Central memory CD8-positive, alpha-beta T cell (primary cell): ENCODE results near the gene CHMP6.

Experiments
- ATAC-seq: fragments of 150-1000 bp; cut with Tn5 transposase; replicated peaks from 2 replicates; pipeline ENCODE4 v1.10.0; 2022; ENCODE audit warnings: mild to moderate bottlenecking, moderate FRiP score, moderate number of reproducible peaks; ENCODE audit not compliant: poor library complexity, severe bottlenecking; ENCODE audit errors: extremely low read depth
- DNase-seq, 2 donors: peaks; one replicate each; pipeline ENCODE4 v3.0.0; 2021; ENCODE audit warnings: low spot score in 2 of 2
- H3K27ac Mint-ChIP-seq: one replicate; pipeline ENCODE4 v1.8.0; 2022; ENCODE audit warnings: low read depth, mild to moderate bottlenecking, moderate library complexity, mixed read lengths
- H3K27me3 Mint-ChIP-seq: one replicate; pipeline ENCODE4 v1.8.0; 2022; ENCODE audit warnings: mixed read lengths
- H3K36me3 Mint-ChIP-seq: one replicate; pipeline ENCODE4 v1.8.0; 2022; ENCODE audit warnings: mild to moderate bottlenecking, moderate library complexity, mixed read lengths; ENCODE audit not compliant: insufficient read depth
- H3K4me1 Mint-ChIP-seq: one replicate; pipeline ENCODE4 v1.8.0; 2022; ENCODE audit warnings: mixed read lengths
- H3K4me3 Mint-ChIP-seq: one replicate; pipeline ENCODE4 v1.8.0; 2022; ENCODE audit warnings: mild to moderate bottlenecking, moderate library complexity, mixed read lengths
- H3K9me3 Mint-ChIP-seq: one replicate; pipeline ENCODE4 v1.8.0; 2022; ENCODE audit warnings: mixed read lengths

Gene CHMP6

GRCh38 chr17:80960797-80961452 is 30.7 kb upstream of the CHMP6 start:
- H3K27ac Mint-ChIP-seq = no peak overlapping the region

GRCh38 chr17:80961541-80962330 is 29.9 kb upstream of the CHMP6 start:
- Mint-ChIP-seq H3K4me3 (no peak overlapping the region), H3K4me1 (no peaks in the 10 kb centered on the region), H3K27me3 (no peaks in the 10 kb centered on the region), H3K36me3 (peaks cover 13% of the 10 kb centered on the region), H3K9me3 (no peaks in the 10 kb centered on the region), H3K27ac (peak overlapping the region; percentile 10)
- DNase-seq (no peak), ATAC-seq (no peak)

More at GRCh38 chr17:80960797-80961452, 30.7 kb upstream of the CHMP6 start:
- Mint-ChIP-seq H3K9me3 (no peaks in the 10 kb centered on the region), H3K27me3 (no peaks in the 10 kb centered on the region), H3K4me1 (no peaks in the 10 kb centered on the region), H3K4me3 (no peak overlapping the region), H3K36me3 (peaks cover 11% of the 10 kb centered on the region)
- DNase-seq (no peak), ATAC-seq (no peak)

DNA sequence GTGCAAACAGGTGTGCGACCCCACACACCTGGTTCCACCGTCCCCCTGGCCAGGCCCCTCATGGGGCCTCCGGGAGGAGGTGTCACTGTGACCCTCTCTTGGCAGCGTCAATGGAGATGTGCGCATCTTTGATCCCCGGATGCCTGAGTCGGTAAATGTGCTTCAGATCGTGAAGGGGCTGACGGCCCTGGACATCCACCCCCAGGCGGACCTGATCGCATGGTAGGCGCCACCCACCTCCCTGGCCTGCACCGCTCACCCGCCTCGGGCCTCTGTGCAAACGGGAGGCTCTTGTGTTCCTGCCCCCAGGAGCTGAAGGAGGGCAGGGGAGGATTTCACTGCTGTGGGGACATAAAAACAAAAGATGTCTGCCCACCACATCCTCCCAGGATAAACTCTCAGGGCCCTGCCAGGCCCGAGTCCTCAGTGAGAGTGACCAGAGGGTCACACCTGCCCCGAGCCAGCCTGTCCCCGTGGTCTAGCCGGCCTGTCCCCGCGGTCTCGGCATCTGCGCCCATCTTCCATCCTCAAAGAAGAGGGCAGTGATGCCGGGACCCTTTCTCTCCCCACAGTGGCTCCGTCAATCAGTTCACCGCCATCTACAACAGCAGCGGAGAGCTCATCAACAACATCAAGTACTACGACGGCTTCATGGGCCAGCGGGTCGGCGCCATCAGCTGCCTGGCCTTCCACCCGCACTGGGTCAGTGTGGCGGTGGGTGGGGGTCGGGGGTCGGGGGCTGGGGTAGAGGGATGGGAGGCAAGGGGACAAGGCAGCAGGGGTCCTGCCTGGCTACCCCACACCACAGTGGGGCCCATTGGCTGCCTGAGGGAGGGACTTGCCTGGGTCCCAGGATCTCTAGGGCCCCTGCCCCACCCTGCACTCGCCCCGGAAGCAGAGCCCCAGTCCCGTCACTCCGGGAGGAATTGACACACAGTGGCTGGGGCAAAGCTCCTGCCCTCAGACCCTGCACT is 29.0 kb upstream of the CHMP6 start:
- Mint-ChIP-seq H3K4me3 (no peak overlapping the region), H3K4me1 (no peaks in the 10 kb centered on the region), H3K27ac (no peak overlapping the region), H3K36me3 (peaks cover 13% of the 10 kb centered on the region), H3K27me3 (no peaks in the 10 kb centered on the region), H3K9me3 (no peaks in the 10 kb centered on the region)
- ATAC-seq (no peak), DNase-seq (no peak)

DNA sequence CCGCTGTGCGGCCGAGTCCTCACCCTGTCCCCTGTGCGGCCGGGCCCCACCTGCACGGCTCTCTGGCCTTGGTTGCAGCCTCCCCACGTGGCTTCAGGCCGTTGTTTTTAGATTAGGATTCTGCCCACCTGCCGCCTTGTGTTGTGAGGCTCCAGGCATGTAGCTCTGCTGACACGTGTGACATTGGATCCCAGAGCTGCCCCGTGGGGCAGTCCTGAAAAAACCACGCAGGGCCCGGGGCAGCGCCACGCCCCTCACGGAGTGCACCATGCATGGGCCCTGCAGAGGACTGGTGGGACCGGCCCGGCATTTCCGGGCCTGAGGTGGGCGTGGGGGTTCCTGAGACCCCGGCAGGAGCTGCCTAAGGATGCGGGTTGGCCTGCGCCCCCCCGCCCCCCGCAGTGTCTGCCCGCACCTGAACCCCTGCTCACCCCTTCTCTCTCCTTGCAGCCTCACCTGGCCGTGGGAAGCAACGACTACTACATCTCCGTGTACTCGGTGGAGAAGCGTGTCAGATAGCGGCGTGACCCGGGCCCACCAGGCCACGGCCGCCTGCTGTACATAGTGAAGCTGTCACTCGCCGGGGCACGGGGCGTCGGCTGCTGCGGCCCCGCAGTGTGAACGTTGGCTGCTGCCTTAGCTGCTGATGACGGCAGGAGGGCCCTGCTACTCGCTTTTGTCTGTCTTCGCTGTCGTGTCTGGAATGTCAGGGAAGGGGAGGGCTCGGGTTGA is 27.7 kb upstream of the CHMP6 start:
- Mint-ChIP-seq H3K27ac (no peak overlapping the region), H3K27me3 (no peaks in the 10 kb centered on the region), H3K9me3 (no peaks in the 10 kb centered on the region), H3K4me1 (no peaks in the 10 kb centered on the region), H3K36me3 (peaks cover 16% of the 10 kb centered on the region), H3K4me3 (no peak overlapping the region)
- no peak for ATAC-seq
- DNase-seq = no peak

- Mint-ChIP-seq H3K4me3 (no peak overlapping the region), H3K4me1 (no peaks in the 10 kb centered on the region), H3K27me3 (no peaks in the 10 kb centered on the region), H3K36me3 (peaks cover 16% of the 10 kb centered on the region), H3K9me3 (no peaks in the 10 kb centered on the region), H3K27ac (no peak overlapping the region)
- ATAC-seq (no peak), DNase-seq (no peak)
Measured at GRCh38 chr17:80964544-80964856, 27.1 kb upstream of the CHMP6 start.

DNA sequence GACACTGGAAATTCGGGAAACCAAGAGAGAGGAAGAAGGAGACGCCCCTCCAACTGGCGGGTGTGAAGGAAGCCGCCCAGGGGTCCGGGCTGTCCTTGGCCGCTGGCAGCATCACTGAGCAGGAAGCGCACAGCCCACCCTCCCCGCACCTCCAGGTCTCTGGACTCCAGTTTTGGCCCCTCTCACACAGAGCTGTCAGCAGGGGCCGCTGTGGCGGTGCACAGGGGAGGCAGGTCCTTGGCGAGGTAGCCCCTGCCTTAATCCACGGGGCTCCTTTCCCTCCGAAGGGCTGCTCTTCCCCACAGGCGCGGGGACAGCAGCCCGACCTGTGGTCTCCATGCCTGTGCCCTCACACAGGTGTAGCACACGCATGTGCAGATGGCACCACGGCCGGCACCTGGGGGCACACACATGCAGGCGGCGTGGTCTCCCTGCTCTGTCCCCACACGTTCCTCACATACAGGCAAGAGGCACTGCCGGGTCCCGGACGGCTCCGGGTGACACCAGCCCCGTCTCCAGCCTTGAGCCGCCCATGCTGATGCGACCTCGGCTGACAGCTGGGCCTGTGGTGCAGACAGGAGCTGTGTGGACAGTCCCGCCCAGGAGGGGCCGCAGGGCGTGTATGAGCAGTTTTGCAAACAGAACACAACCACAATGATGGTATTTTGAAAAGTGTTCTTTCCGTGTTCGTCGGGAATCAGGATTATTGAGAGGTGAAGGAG is 26.6 kb upstream of the CHMP6 start:
- Mint-ChIP-seq H3K9me3 (no peaks in the 10 kb centered on the region), H3K27me3 (no peaks in the 10 kb centered on the region), H3K27ac (peak overlapping the region; percentile 91), H3K36me3 (peaks cover 16% of the 10 kb centered on the region), H3K4me1 (no peaks in the 10 kb centered on the region), H3K4me3 (no peak overlapping the region)
- no peak for DNase-seq
- ATAC-seq = no peak

DNA sequence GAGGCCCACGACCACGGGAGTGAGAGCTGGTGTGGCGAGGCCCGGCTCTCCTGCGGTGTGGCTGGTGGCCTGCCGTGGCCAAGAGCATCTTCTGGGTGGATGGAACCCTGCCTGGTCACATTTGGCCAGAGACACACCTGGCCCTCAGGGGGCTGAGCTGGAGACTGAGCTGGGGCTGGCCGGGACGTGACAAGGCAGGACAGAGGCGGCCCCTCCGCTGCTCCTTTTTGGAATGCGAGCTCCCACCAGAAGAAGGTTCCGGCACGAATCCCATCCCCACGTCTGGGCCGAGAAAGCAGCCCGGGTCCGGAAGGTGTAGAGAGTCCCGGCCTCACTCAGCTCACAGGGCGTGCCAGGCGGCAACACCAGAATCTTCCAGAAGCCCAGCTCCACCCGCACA is 26.0 kb upstream of the CHMP6 start:
- peaks cover 6% of the 10 kb centered on the region for H3K4me1 Mint-ChIP-seq
- DNase-seq (no peak), ATAC-seq (no peak)
- H3K9me3 Mint-ChIP-seq = no peaks in the 10 kb centered on the region
- H3K27ac Mint-ChIP-seq = peak overlapping the region; percentile 91
- peaks cover 16% of the 10 kb centered on the region for H3K36me3 Mint-ChIP-seq
- no peaks in the 10 kb centered on the region for H3K27me3 Mint-ChIP-seq
- H3K4me3 Mint-ChIP-seq = no peak overlapping the region

DNA sequence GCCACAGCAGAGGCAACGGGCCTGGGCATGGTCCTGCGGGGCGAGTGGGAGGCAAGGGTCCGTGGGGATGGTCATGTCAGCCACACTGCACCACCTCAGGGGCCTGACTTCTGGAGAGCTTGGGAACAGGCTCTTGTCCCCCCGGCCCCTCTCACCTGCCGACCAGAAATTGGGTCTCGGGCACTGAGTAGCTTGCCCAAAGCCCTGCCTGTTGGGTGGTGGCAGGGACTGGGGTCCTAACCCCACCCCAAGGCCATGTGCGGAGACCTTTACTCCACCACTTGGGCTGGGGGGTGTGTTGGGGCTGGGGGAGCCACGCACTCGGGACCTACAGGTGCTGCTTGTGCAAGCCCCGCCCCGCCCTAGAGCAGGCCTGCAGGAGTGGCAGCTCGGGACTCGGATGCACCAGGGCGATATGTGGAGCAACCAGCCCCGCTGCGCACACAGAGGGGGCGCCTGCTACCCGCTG is 24.2 kb upstream of the CHMP6 start:
- Mint-ChIP-seq H3K4me1 (peaks cover 6% of the 10 kb centered on the region), H3K27ac (no peak overlapping the region), H3K36me3 (peaks cover 16% of the 10 kb centered on the region), H3K27me3 (no peaks in the 10 kb centered on the region), H3K4me3 (no peak overlapping the region), H3K9me3 (no peaks in the 10 kb centered on the region)
- ATAC-seq = no peak
- DNase-seq = no peak

DNA sequence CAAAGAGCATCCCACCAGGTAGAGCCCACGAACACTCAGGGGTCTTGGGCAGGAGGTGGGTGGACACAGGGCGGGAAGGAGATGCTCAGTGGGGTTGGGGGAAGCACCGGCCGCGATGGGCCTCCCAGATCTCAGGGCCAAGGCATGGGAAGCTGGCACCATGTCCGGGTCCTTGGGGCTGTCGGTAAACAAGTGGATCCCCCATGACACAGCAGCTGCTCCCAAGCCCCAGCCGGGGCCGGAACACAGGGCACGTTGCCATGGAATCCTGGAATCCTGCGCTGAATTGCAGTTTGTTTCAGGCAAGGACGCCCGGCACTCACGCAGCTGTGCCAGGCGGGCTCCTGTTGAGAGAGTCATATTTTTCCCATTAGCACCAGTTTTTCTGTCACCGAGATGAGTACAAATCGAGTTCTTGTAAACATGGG is 23.0 kb upstream of the CHMP6 start:
- peak overlapping the region; percentile 11 for H3K4me3 Mint-ChIP-seq
- peaks cover 6% of the 10 kb centered on the region for H3K4me1 Mint-ChIP-seq
- DNase-seq (no peak), ATAC-seq (no peak)
- H3K36me3 Mint-ChIP-seq = peaks cover 16% of the 10 kb centered on the region
- H3K27ac Mint-ChIP-seq = peak overlapping the region; percentile 68
- no peaks in the 10 kb centered on the region for H3K9me3 Mint-ChIP-seq
- H3K27me3 Mint-ChIP-seq = no peaks in the 10 kb centered on the region

- H3K27me3 Mint-ChIP-seq = peaks cover 2% of the 10 kb centered on the region
- peaks cover 6% of the 10 kb centered on the region for H3K4me1 Mint-ChIP-seq
- ATAC-seq (no peak), DNase-seq (no peak)
- H3K36me3 Mint-ChIP-seq = peaks cover 16% of the 10 kb centered on the region
- H3K4me3 Mint-ChIP-seq = peak overlapping the region; percentile 11
- H3K27ac Mint-ChIP-seq = peak overlapping the region; percentile 10
- no peaks in the 10 kb centered on the region for H3K9me3 Mint-ChIP-seq
Measured at GRCh38 chr17:80969030-80969673, 22.5 kb upstream of the CHMP6 start.

GRCh38 chr17:80969674-80970043 is 22.0 kb upstream of the CHMP6 start:
- H3K36me3 Mint-ChIP-seq = peaks cover 12% of the 10 kb centered on the region
- peak overlapping the region; percentile 10 for H3K27ac Mint-ChIP-seq
- H3K27me3 Mint-ChIP-seq = peaks cover 7% of the 10 kb centered on the region
- DNase-seq = no peak
- peaks cover 6% of the 10 kb centered on the region for H3K4me1 Mint-ChIP-seq
- H3K4me3 Mint-ChIP-seq = peak overlapping the region; percentile 11
- ATAC-seq = no peak
- H3K9me3 Mint-ChIP-seq = no peaks in the 10 kb centered on the region
